GM18907 (cell line): ENCODE results near the gene TPRG1.
A peak's percentile ranks its signal among the peaks of the same experiment; 100 is the strongest.
"Not testable (repeated sequence)": the region's sequence is repeated elsewhere in the genome, so short reads cannot be mapped to it uniquely, and the experiment has no call there.

Experiments used
- ATAC-seq: cut with Tn5 transposase; IDR thresholded peaks from one replicate; pipeline ENCODE4 v1.9.1; 2021; ENCODE audit warnings: mild to moderate bottlenecking, moderate library complexity; ENCODE audit not compliant: unreplicated experiment

TPRG1 gene

GRCh38 chr3:189307963-189308362, 136.2 kb downstream of the TPRG1 start:
- no peak for ATAC-seq

- no peak for ATAC-seq
These were observed 136.8 kb downstream of the TPRG1 start for GRCh38 chr3:189308608-189309007.

GRCh38 chr3:189309400-189309975, 137.7 kb downstream of the TPRG1 start:
- ATAC-seq: no peak

GRCh38 chr3:189311521-189311920, 139.8 kb downstream of the TPRG1 start:
- no peak for ATAC-seq

- ATAC-seq: no peak
These were observed 141.1 kb downstream of the TPRG1 start for GRCh38 chr3:189312866-189313265.

- no peak for ATAC-seq
These were observed 144.7 kb downstream of the TPRG1 start for GRCh38 chr3:189316296-189317019.

GRCh38 chr3:189317911-189318310, 146.1 kb downstream of the TPRG1 start:
- ATAC-seq: no peak

- ATAC-seq: no peak
These were observed 148.7 kb downstream of the TPRG1 start for GRCh38 chr3:189320511-189320910.

GRCh38 chr3:189322339-189322738, 150.6 kb downstream of the TPRG1 start:
- ATAC-seq: no peak

- ATAC-seq: peak; percentile 100
These were observed 152.9 kb downstream of the TPRG1 start for GRCh38 chr3:189324538-189325138.

- no peak for ATAC-seq
These were observed 153.7 kb downstream of the TPRG1 start for GRCh38 chr3:189325454-189325853.

GRCh38 chr3:189329630-189330029, 157.9 kb downstream of the TPRG1 start:
- ATAC-seq: not testable (repeated sequence)

- no peak for ATAC-seq
These were observed 158.3 kb downstream of the TPRG1 start for GRCh38 chr3:189330066-189330465.

- no peak for ATAC-seq
These were observed 159.2 kb downstream of the TPRG1 start for GRCh38 chr3:189331002-189331418.

GRCh38 chr3:189334064-189334920, 162.5 kb downstream of the TPRG1 start:
- ATAC-seq: no peak

- no peak for ATAC-seq
These were observed 165.9 kb downstream of the TPRG1 start for GRCh38 chr3:189337673-189338091.

- no peak for ATAC-seq
These were observed 166.6 kb downstream of the TPRG1 start for GRCh38 chr3:189338366-189338765.

- no peak for ATAC-seq
These were observed 168.2 kb downstream of the TPRG1 start for GRCh38 chr3:189339996-189340395.

- no peak for ATAC-seq
These were observed 169.1 kb downstream of the TPRG1 start for GRCh38 chr3:189340680-189341460.

- no peak for ATAC-seq
These were observed 171.0 kb downstream of the TPRG1 start for GRCh38 chr3:189342811-189343210.

GRCh38 chr3:189344996-189345395, 173.2 kb downstream of the TPRG1 start:
- no peak for ATAC-seq
